HepG2 (cell line): Measurements from ENCODE around the gene GNB1. TPM values are rescaled to one million over a fixed set of nuclear protein-coding genes. Genes with fewer than 3 reads are reported as not detected.
A peak's percentile ranks its signal among the peaks of the same experiment; 100 is the strongest.

Source experiments
- ATAC-seq: fragments of 200-7000 bp; cut with Tn5 transposase; 3 replicates; pipeline ENCODE4 v1.9.1; 2020; ENCODE audit warnings: mild to moderate bottlenecking, moderate library complexity
- BruUV-seq: library from RNA; stranded (reverse); fragments of 400-500 nt; replicated peaks from 2 replicates; lab custom pipeline; 2021; lab: Mats Ljungman, UMichigan
- CTCF ChIA-PET: fragments of 300-600 bp; formaldehyde crosslinking; extraction: SDS; loops from one replicate; lab custom pipeline; 2021; ENCODE audit warnings: low total read pairs, inconsistent platforms, low intra/inter-chr PET ratio; lab: Yijun Ruan, JAX
- POLR2A ChIA-PET: fragments of 350-600 bp; sonication (Branson Sonifier 250); formaldehyde crosslinking; loops from one replicate; lab custom pipeline; 2020; ENCODE audit warnings: antibody characterized with exemption, inconsistent platforms; lab: Yijun Ruan, JAX
- DNase-seq: peaks from one replicate; pipeline ENCODE4 v3.0.0-alpha.2; 2015; ENCODE audit warnings: low spot score
- FAIRE-seq: peaks from 3 replicates; lab custom pipeline; 2011; peaks lifted over from hg19 to GRCh38; lab: Jason Lieb, UNC
- H2AFZ ChIP-seq: one replicate; pipeline ENCODE4 v1.6.1; 2011; ENCODE audit warnings: low read length, inconsistent platforms
- H3K27ac ChIP-seq: fragments of 300-600 bp; 3 replicates; pipeline ENCODE4 v1.8.0; 2011; ENCODE audit warnings: mixed run types, mild to moderate bottlenecking, mixed read lengths, low read length, inconsistent platforms; ENCODE audit not compliant: insufficient read depth; ENCODE audit errors: extremely low read length
- H3K27me3 ChIP-seq, 2 experiments: fragments of 200-600 bp in 1 of 2; 2 replicates in 1 of 2; 3 replicates in 1 of 2; pipeline versions ENCODE4 v1.6.0 to v1.8.0; 2011; ENCODE audit warnings: low read length in 2 of 2, mild to moderate bottlenecking in 2 of 2, moderate library complexity in 2 of 2, inconsistent platforms in 1 of 2; ENCODE audit not compliant: insufficient read depth in 2 of 2, control insufficient read depth in 1 of 2
- H3K36me3 ChIP-seq, 2 experiments: fragments of 200-600 bp in 1 of 2; replicated peaks in 1 of 2; 2 replicates in 1 of 2; 3 replicates in 1 of 2; pipeline versions ENCODE4 v1.5.1 to v1.8.0; 2011; ENCODE audit warnings: low read length in 2 of 2, inconsistent platforms in 1 of 2; ENCODE audit not compliant: insufficient read depth in 2 of 2, control insufficient read depth in 1 of 2
- H3K4me1 ChIP-seq: 2 replicates; pipeline ENCODE4 v1.5.1; 2012; ENCODE audit warnings: low read length, inconsistent platforms; ENCODE audit not compliant: insufficient read depth
- H3K4me2 ChIP-seq: 2 replicates; pipeline ENCODE4 v1.6.0; 2011; ENCODE audit warnings: low read depth, low read length, inconsistent platforms
- H3K4me3 ChIP-seq, 3 experiments: fragments of 200-600 bp in 1 of 3; sonication (generic), shearing (Covaris generic) in 1 of 3; replicated peaks in 1 of 3; 2 replicates each; pipeline ENCODE4 v1.5.1; 2011 to 2016; ENCODE audit warnings: low read length in 3 of 3, inconsistent platforms in 2 of 3, low read depth in 2 of 3, mild to moderate bottlenecking in 2 of 3, control low read depth in 1 of 3, mixed read lengths in 1 of 3; ENCODE audit not compliant: insufficient read depth in 1 of 3
- H3K79me2 ChIP-seq: one replicate; pipeline ENCODE4 v1.6.1; 2011; ENCODE audit warnings: low read length, inconsistent platforms; ENCODE audit not compliant: insufficient read depth
- H3K9ac ChIP-seq: 2 replicates; pipeline ENCODE4 v1.6.0; 2011; ENCODE audit warnings: mild to moderate bottlenecking, low read depth, low read length, inconsistent platforms; ENCODE audit not compliant: insufficient read depth
- H3K9me3 ChIP-seq: 2 replicates; pipeline ENCODE4 v1.5.1; 2012; ENCODE audit warnings: mild to moderate bottlenecking, low read length
- H4K20me1 ChIP-seq: 2 replicates; pipeline ENCODE4 v1.6.0; 2011; ENCODE audit warnings: inconsistent platforms, mild to moderate bottlenecking, low read length, moderate library complexity; ENCODE audit not compliant: insufficient read depth
- AGO2 ChIP-seq: fragments of 200-400 bp; formaldehyde crosslinking; optimal IDR thresholded peaks from 2 replicates; pipeline ENCODE3; 2017; ENCODE audit warnings: mild to moderate bottlenecking, low read depth, low read length, moderate library complexity
- AHR ChIP-seq: IDR thresholded peaks from 2 replicates; pipeline ENCODE4 v1.6.1; 2018; ENCODE audit warnings: missing genetic modification reagents, missing compliant biosample characterization
- CAMTA2 ChIP-seq: sonication (generic); formaldehyde crosslinking; IDR thresholded peaks from 2 replicates; pipeline ENCODE4 v1.4.0; 2020; ENCODE audit warnings: mild to moderate bottlenecking, missing genetic modification reagents, borderline replicate concordance
- CCAR2 ChIP-seq: fragments of 200-400 bp; formaldehyde crosslinking; optimal IDR thresholded peaks from 2 replicates; pipeline ENCODE3; 2018; ENCODE audit warnings: low read depth, mild to moderate bottlenecking, low read length, moderate library complexity
- HNRNPL ChIP-seq: fragments of 200-400 bp; formaldehyde crosslinking; IDR thresholded peaks from 2 replicates; pipeline ENCODE4 v1.6.1; 2017; ENCODE audit warnings: mild to moderate bottlenecking, low read depth, low read length
- POLR2A ChIP-seq, 2 experiments: IDR thresholded peaks; 2 replicates each; pipeline ENCODE4 v1.6.1; 2011; ENCODE audit warnings: low read depth in 2 of 2, low read length in 2 of 2, mild to moderate bottlenecking in 1 of 2, moderate library complexity in 1 of 2; ENCODE audit not compliant: insufficient read depth in 1 of 2
- RBM22 ChIP-seq: fragments of 200-400 bp; formaldehyde crosslinking; optimal IDR thresholded peaks from 2 replicates; pipeline ENCODE3; 2017; ENCODE audit warnings: mild to moderate bottlenecking, low read length, moderate library complexity
- ZMYM3 ChIP-seq: sonication (generic); formaldehyde crosslinking; IDR thresholded peaks from 2 replicates; pipeline ENCODE4 v1.5.1; 2020; ENCODE audit warnings: mild to moderate bottlenecking, missing genetic modification reagents
- ZNF264 ChIP-seq: sonication (generic); formaldehyde crosslinking; IDR thresholded peaks from 2 replicates; pipeline ENCODE4 v1.4.0; 2020; ENCODE audit warnings: missing genetic modification reagents
- ZNF543 ChIP-seq: sonication (generic); formaldehyde crosslinking; IDR thresholded peaks from 2 replicates; pipeline ENCODE4 v1.4.0; 2020; ENCODE audit warnings: mild to moderate bottlenecking, missing genetic modification reagents
- ZNF83 ChIP-seq: sonication (generic); formaldehyde crosslinking; IDR thresholded peaks from 2 replicates; pipeline ENCODE4 v1.4.0; 2020; ENCODE audit warnings: missing genetic modification reagents, mild to moderate bottlenecking, borderline replicate concordance
- WGBS: methylation state at CpG from one replicate; pipeline ENCODE4 v1.1.6; 2017; ENCODE audit warnings: low lambda C conversion rate; 5-methylcytosine and 5-hydroxymethylcytosine counted together
- in situ Hi-C: cut with HindIII; loops from 2 replicates; pipeline ENCODE4 v1.10.0; 2017; ENCODE audit warnings: low pct_unique_long_range_greater_than_20kb; ENCODE audit not compliant: extremely low pct_ligation_motif_present
- intact Hi-C: fragments of 100-400 bp; cut with micrococcal nuclease; formaldehyde crosslinking; loops from one replicate; pipeline ENCODE4 v1.10.0; 2022; ENCODE audit not compliant: unreplicated experiment
- polyA plus RNA-seq, 8 experiments: library from polyadenylated mRNA; depleted of rRNA in 3 of 8; stranded (reverse) in 7 of 8; unstranded in 1 of 8; fragments of >200 nt; fragmentation: Illumina TruSeq in 4 of 8; extraction: Trizol in 4 of 8; gene quantifications; 2 replicates each; pipeline versions ENCODE4 v1.2.1 to v1.2.3, GENCODE V29; 2011 to 2016; ENCODE audit warnings: low read depth in 4 of 8, missing spikeins in 1 of 8, mixed read lengths in 1 of 8; ENCODE audit not compliant: insufficient read depth in 1 of 8
- total RNA-seq, 5 experiments: library from RNA; depleted of rRNA; stranded (reverse); fragments of >200 nt; fragmentation: Illumina TruSeq; extraction: Trizol; gene quantifications; 2 replicates each; pipeline ENCODE4 v1.2.3, GENCODE V29; 2016; ENCODE audit warnings: low read depth in 1 of 5

GNB1 gene
- total and polyA plus RNA-seq, 2 of the 13 experiments (the other 11 are each of a cell fraction or from before 2014, with no cell fraction given): 66.2 to 327 TPM

- no TSS peak for BruUV-seq
- ATAC-seq (no peak), FAIRE-seq (no peak), DNase-seq (no peak)
- TF ChIP-seq CAMTA2 (no peak), ZMYM3 (CRISPR knock-in tag) (no peak), AHR (CRISPR knock-in tag) (no peak), ZNF83 (CRISPR knock-in tag) (no peak), ZNF543 (no peak), AGO2 (peak; percentile 79)
- no peaks in the 10 kb centered on the region for H4K20me1 ChIP-seq
- peaks cover 21% of the 10 kb centered on the region for H3K4me1 ChIP-seq
- no peaks in the 10 kb centered on the region for H3K79me2 ChIP-seq
- H3K9ac ChIP-seq: no peak overlapping the region
- H3K4me2 ChIP-seq: no peak overlapping the region
- H3K36me3 ChIP-seq: peaks cover 22 to 44% of the 10 kb centered on the region in 2 experiments; a peak in 4 of 5 replicates
- ChIA-PET POLR2A (no interaction called here), CTCF (no interaction called here)
- H3K9me3 ChIP-seq: no peaks in the 10 kb centered on the region
- intact Hi-C loops: no loop called here
- no peak overlapping the region for H2AFZ ChIP-seq
- WGBS: 96% methylated on average over 28 of the region's 49 CpGs
- no peaks in the 10 kb centered on the region for H3K27me3 ChIP-seq
- in situ Hi-C loops: no loop called here
- H3K4me3 ChIP-seq: no peak overlapping the region
- no peak overlapping the region for H3K27ac ChIP-seq
These were observed 136.7 kb downstream of the GNB1 start for GRCh38 chr1:1754051-1754815.

- peaks cover 22 to 40% of the 10 kb centered on the region in 2 experiments; a peak in 4 of 5 replicates for H3K36me3 ChIP-seq
- in situ Hi-C loops: no loop called here
- TF ChIP-seq CCAR2: no peak
- peak; percentile 50 for TF ChIP-seq RBM22
- 0 out of 2 replicates have a peak, but pooled peaks have one; percentile 5 for TF ChIP-seq HNRNPL
- TF ChIP-seq ZNF264 (CRISPR knock-in tag): no peak
- 0 out of 4 replicates have a peak, but pooled peaks of 1 of the 2 experiments have one; percentile 23 for TF ChIP-seq POLR2A (IDR thresholded peaks at IDR 0.05; ENCODE audit: insufficient read depth in 1 of 2, low read depth in 2 of 2, low read length in 2 of 2)
- no peak for ATAC-seq
- BruUV-seq: no TSS peak
- DNase-seq: no peak
- intact Hi-C loops: no loop called here
- no peak for FAIRE-seq
- H3K4me2 ChIP-seq: no peak overlapping the region
- POLR2A ChIA-PET: no interaction called here
- no peak overlapping the region for H3K27ac ChIP-seq
- H3K9me3 ChIP-seq: no peaks in the 10 kb centered on the region
- no peak overlapping the region for H3K9ac ChIP-seq
- WGBS: 97% methylated on average over 16 of the region's 16 CpGs
- H2AFZ ChIP-seq: no peak overlapping the region
- no peaks in the 10 kb centered on the region for H3K27me3 ChIP-seq
- no peaks in the 10 kb centered on the region for H3K79me2 ChIP-seq
- H3K4me3 ChIP-seq: no peak overlapping the region
- peaks cover 21% of the 10 kb centered on the region for H3K4me1 ChIP-seq
- CTCF ChIA-PET: no interaction called here
- no peaks in the 10 kb centered on the region for H4K20me1 ChIP-seq
These were observed 137.3 kb downstream of the GNB1 start for GRCh38 chr1:1753607-1754005.
